Subcutaneous adipose tissue (tissue), 4 donors: Measurements from ENCODE around the gene TGM6. TPM values are rescaled to one million over a fixed set of nuclear protein-coding genes. Genes with fewer than 3 reads are reported as not detected.

Source experiments
- CTCF ChIP-seq: fragments of 450-650 bp; IDR thresholded peaks from one replicate; pipeline ENCODE4 v1.5.1; 2016; ENCODE audit warnings: low read depth, mild to moderate bottlenecking, control low read depth, antibody characterized with exemption, moderate library complexity
- total RNA-seq, 4 donors: library from RNA; depleted of rRNA; stranded (reverse); fragments of >200 nt; gene quantifications; one replicate each; pipeline ENCODE4 v1.1.0, GENCODE V29; 2016

The TGM6 gene
- total RNA-seq, 4 donors from 2014 or later = not detected

- no peak for TF ChIP-seq CTCF
Observed at GRCh38 chr20:2337142-2337541, 43.6 kb upstream of the TGM6 start.

- TF ChIP-seq CTCF = no peak
Observed at GRCh38 chr20:2338411-2339066, 42.2 kb upstream of the TGM6 start.

GRCh38 chr20:2340136-2340535, 40.6 kb upstream of the TGM6 start:
- no peak for TF ChIP-seq CTCF

- no peak for TF ChIP-seq CTCF
Observed at GRCh38 chr20:2340823-2341222, 39.9 kb upstream of the TGM6 start.

- no peak for TF ChIP-seq CTCF
Observed at GRCh38 chr20:2341336-2341735, 39.4 kb upstream of the TGM6 start.

GRCh38 chr20:2342243-2342642, 38.5 kb upstream of the TGM6 start:
- TF ChIP-seq CTCF = no peak

GRCh38 chr20:2346188-2346587, 34.5 kb upstream of the TGM6 start:
- no peak for TF ChIP-seq CTCF
